HFF-Myc (cell line): ENCODE data around the gene ADCY9.
A peak's percentile ranks its signal among the peaks of the same experiment; 100 is the strongest.
"Not testable (repeated sequence)": the region's sequence is repeated elsewhere in the genome, so short reads cannot be mapped to it uniquely, and the experiment has no call there.

Experiments
- DNase-seq: peaks from one replicate; pipeline ENCODE4 v3.0.0-alpha.2; 2011; ENCODE audit warnings: low read depth; ENCODE audit errors: extremely low read depth
- H3K4me3 ChIP-seq: replicated peaks from 2 replicates; pipeline ENCODE4 v1.5.1; 2011; ENCODE audit warnings: low read depth, mild to moderate bottlenecking, control low read depth, low read length
- TF ChIP-seq, protein P1 (sequence below): IDR thresholded peaks from 2 replicates; pipeline ENCODE4 v1.5.1; 2012; ENCODE audit warnings: mild to moderate bottlenecking, low read depth, low read length, control low read depth; ENCODE audit errors: missing control alignments

The ADCY9 gene

DNA sequence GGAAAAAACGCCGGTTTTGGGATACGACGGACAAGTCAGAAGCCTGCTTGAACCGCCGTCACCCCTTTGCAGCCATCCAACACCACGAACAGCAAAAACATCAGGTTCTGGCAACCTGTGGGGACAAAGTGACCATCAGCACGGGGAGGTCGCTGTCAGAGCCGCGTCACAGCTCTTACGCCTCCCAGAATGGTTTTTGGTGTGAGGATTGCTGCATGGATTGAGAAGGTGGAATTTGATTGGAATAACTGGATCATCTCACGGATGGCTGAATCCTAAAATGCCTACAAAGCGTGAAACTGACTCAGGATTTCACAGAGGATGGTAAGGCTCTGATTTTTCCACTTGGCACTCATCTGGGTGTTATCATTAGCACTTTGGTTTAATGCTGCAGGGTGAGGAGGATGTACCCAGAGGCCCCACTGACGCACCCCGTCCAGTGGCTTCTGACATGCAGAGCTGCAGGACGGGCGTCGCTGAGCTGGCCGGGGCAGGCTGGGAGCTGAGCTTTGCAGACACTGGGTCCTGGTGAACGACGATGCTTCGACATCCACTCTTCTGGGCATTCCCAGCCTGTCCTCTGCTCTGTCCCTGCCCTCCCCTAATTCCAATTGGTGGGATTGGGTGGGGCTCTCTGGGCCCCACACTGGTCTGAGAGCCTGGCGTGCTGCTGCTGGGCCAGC is 162.4 kb downstream of the ADCY9 start:
- H3K4me3 ChIP-seq: no peak overlapping the region
- DNase-seq: no peak
- TF ChIP-seq, protein P1, sequence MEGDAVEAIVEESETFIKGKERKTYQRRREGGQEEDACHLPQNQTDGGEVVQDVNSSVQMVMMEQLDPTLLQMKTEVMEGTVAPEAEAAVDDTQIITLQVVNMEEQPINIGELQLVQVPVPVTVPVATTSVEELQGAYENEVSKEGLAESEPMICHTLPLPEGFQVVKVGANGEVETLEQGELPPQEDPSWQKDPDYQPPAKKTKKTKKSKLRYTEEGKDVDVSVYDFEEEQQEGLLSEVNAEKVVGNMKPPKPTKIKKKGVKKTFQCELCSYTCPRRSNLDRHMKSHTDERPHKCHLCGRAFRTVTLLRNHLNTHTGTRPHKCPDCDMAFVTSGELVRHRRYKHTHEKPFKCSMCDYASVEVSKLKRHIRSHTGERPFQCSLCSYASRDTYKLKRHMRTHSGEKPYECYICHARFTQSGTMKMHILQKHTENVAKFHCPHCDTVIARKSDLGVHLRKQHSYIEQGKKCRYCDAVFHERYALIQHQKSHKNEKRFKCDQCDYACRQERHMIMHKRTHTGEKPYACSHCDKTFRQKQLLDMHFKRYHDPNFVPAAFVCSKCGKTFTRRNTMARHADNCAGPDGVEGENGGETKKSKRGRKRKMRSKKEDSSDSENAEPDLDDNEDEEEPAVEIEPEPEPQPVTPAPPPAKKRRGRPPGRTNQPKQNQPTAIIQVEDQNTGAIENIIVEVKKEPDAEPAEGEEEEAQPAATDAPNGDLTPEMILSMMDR: no peak

DNA sequence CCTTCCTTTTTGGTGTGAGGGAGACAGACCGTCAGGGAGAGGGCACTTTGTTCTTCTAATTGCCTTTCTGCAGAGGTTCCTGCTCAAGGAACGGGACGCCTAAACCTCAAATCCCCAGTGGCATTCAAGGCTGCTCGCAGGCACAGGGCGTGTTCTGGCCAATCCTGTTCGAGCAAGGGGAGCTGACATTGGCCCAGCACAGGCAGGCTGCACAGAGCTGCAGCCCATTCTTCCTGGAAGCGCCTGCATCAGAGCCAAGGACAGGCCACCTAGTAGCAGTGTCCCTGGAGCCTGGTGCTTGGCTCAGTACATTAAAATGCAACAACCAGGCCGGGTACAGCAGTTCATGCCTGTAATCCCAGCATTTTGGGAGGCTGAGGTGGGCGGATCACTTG is 163.5 kb downstream of the ADCY9 start:
- H3K4me3 ChIP-seq: no peak overlapping the region
- DNase-seq: no peak
- TF ChIP-seq, protein P1: no peak

DNA sequence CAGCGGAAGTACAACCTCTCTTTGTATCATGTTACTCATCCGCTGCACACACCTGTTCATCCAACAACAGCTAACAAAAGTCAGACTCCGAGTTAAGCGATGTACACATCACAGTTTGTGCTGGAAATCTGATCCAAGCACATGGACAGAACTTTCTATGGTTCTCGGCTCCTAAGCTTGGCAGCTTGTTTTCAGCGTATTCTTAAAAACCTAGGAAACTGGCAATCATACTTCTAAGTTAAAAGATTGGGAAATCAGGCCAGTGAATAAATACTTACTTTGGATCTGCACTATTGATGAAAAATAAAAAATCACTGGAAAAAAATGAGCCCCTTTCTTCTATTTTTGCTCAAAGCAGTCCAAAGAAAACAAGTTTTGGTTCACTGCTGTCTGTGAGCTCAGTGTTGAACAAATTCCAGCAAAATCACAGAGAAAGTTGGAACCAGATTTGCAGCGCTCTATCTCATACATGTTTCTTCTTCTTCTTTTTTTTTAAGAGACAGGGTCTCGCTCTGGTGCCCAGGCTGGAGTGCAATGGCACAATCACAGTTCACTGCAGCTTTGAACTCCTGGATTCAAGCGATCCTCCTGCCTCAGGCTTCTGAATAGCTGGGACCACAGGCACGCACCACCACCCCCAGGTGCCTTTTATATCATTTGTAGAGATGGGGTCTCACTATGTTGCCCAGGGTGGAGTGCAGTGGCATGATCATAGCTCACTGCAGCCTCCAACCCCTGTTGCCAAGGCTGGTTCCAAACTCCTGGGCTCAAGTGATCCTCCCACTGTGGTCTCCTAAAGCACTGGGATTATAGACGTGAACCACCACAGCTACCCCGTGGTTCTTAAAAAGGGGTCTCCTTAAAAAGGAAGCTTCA is 164.1 kb downstream of the ADCY9 start:
- no peak for DNase-seq
- no peak overlapping the region for H3K4me3 ChIP-seq
- TF ChIP-seq, protein P1: no peak

DNA sequence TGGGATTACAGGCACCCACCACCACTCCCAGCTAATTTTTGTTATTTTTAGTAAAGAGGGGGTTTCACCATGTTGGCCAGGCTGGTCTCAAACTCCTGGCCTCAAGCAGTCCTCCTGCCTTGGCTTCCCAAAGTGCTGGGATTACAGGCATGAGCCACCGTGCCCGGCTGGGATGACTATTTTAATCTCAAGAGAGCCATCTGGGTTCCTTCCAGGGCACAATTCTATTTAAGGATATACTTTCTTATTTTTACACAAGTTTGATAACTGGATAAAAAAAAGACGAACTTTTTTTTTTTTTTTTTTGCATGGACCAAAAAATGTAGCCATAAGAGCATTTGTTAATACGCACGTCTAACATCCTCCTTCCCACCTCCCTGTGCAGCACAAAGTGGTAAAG is 164.9 kb downstream of the ADCY9 start:
- not testable (repeated sequence) for DNase-seq, H3K4me3 ChIP-seq

DNA sequence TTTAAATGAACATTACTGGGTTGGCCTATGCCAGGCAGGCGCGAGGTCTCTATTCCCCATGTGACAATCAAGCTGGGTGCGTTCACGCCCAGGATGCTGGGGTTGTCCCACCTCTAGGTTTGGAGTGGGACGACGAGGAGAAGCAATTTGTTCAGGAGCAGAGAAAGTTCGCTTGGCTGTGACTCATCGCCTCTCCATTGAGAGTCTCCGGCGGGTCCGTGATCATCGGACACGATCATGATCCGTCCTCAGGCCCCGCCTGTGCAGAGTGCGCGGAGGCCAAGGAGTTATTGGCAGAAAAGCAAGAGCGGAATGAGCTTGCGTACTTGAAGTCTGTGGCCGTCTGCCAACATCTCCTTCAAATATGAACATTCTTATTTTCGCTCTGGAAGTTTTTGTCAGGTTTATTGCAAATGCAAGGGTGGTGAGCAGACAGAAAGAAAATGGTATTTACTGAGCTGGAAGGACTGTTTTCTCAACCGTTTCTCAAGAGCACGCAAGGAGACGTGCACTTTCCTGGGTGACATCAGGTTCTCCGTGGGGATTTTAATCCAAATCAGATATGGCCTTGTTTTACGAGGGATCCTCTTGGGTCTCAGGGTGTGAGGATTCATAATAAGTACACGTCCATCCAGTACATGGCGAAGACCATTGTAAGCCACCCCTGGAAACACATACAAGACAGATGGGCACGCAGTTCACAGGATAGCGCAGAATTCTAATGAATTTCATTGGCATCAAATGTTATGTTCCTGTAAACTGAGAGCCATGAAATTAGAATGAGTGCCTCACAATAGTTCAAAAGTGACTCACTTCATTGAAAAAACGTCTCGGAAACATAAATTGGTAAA is 165.7 kb downstream of the ADCY9 start:
- TF ChIP-seq, protein P1: no peak
- DNase-seq: peak; percentile 76
- peak overlapping the region; percentile 32 for H3K4me3 ChIP-seq

DNA sequence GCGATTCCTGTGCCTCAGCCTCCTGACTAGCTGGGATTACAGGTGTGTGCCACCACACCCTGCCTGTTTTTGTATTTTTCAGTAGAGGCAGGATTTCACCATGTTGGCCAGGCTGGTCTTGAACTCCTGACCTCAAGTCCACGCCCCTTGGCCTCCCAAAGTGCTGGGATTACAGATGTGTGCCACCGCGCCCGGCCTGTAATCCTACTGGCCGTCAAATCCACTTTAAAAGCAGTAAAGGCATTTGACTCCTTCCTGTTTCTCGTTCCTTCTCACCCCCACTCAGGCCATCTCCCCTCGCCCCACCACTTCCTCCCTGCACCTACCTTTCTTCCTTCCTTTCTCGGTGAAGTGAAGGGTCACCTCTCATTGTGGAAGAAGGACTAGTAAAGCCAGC is 166.3 kb downstream of the ADCY9 start:
- no peak for DNase-seq
- H3K4me3 ChIP-seq: peak overlapping the region; percentile 32
- TF ChIP-seq, protein P1: no peak
